ENCODE data around the gene CYP26C1.

CYP26C1 gene

GRCh38 chr10:93059975-93060886, at the start of gene CYP26C1:
Gene CYP26C1 (plus strand): TSS chr10:93060798. CDS start chr10:93061264, 466 bp downstream.
- DNase-seq: no peak

GRCh38 chr10:93015722-93016121, 44.9 kb upstream of the CYP26C1 start:
- DNase-seq: no peak

GRCh38 chr10:93023013-93023650, 37.5 kb upstream of the CYP26C1 start:
- DNase-seq: no peak

- no peak for DNase-seq
Measured at GRCh38 chr10:93026072-93026471, 34.5 kb upstream of the CYP26C1 start.

GRCh38 chr10:93027508-93027907, 33.1 kb upstream of the CYP26C1 start:
- no peak for DNase-seq

- no peak for DNase-seq
Measured at GRCh38 chr10:93028883-93029282, 31.7 kb upstream of the CYP26C1 start.

GRCh38 chr10:93030409-93030808, 30.2 kb upstream of the CYP26C1 start:
- DNase-seq: no peak

- DNase-seq: no peak
Measured at GRCh38 chr10:93032105-93032808, 28.3 kb upstream of the CYP26C1 start.

- no peak for DNase-seq
Measured at GRCh38 chr10:93032809-93033137, 27.8 kb upstream of the CYP26C1 start.

- no peak for DNase-seq
Measured at GRCh38 chr10:93034426-93034825, 26.2 kb upstream of the CYP26C1 start.

GRCh38 chr10:93039110-93039509, 21.5 kb upstream of the CYP26C1 start:
- DNase-seq: no peak

GRCh38 chr10:93039721-93040120, 20.9 kb upstream of the CYP26C1 start:
- no peak for DNase-seq

GRCh38 chr10:93054486-93054885, 6.1 kb upstream of the CYP26C1 start:
- DNase-seq: no peak

- DNase-seq: no peak
Measured at GRCh38 chr10:93058139-93058538, 2.5 kb upstream of the CYP26C1 start.

GRCh38 chr10:93060887-93061593, 442 bp downstream of the CYP26C1 start:
- DNase-seq: no peak

GRCh38 chr10:93061594-93062513, 1.3 kb downstream of the CYP26C1 start:
- no peak for DNase-seq

- DNase-seq: peak in 1 of 2 donors; percentile 15
Measured at GRCh38 chr10:93062514-93063143, 2.0 kb downstream of the CYP26C1 start.

- no peak for DNase-seq
Measured at GRCh38 chr10:93063144-93063976, 2.8 kb downstream of the CYP26C1 start.

GRCh38 chr10:93063977-93064660, 3.5 kb downstream of the CYP26C1 start:
- DNase-seq: no peak
